Measurements from ENCODE around the gene ELP5.

Gene ELP5

DNA sequence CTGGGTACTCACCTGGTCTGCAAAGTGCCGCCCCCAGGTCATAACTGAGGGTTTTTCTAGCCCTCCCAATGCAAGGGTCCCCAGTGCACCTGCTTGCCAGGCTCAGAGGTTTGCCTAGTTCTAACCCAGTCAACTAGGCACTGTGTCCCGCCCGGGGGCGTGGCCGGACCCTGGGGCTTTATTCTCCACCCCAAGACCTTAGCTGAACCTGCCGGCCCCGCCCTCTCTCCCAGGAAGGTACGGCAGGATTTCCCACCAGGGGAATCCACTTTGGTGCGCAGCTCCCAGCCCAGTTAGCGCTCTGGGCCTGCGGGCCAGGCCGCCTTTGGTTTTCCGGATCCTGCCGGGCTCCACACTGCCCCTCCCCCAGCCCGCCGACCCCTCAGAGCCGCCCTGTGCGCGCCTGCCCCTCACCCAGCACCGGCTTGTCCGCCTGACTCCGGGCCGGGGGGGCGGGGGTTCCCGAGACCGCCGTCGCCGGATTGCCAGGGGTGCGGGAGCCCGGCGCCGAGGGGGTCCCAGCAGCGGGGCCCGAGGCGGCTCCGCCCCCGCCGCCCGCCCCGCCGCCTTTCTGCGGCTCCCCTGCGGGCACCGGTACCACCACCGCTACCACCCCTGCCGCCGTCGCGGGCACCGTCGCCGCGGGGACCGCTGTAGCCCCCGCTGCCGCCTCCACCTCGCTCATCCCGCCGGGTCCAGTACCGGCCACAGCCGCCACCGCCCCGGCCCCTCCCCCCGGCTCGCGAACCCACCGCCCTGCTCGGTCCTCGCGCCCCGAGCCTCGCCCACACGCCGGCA is 42.0 kb downstream of the ELP5 start:
- H3K27me3 Mint-ChIP-seq = peaks cover 17 to 23% of the 10 kb centered on the region in 2 donors

DNA sequence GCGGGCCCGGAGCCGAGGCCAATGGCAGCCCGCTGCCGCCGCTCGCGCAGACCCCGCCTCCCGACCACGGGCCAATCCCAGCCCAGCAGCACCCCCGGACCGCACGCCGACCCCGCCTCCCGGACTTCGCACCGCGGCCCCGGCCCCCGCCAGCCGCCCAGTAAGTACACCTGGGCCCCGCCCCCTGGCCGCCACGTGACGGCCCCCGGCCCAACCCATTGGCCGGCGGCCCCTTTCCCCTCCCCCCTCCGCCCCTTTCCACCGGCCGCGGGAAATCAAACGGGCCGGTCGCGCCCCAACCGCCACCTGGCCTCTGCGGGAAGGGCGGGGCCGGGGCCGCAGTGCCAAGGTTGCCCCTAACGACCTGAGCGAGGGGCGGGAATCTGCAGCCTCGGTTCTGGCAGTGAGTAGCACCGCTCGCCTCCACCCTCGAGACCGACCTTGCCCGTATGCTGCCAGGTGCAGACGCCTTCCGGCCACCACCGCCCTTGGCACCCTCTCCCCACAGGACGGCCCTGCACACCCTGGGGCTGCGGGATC is 42.7 kb downstream of the ELP5 start, which contains the start of gene YBX2:
Gene YBX2 (minus strand): TSS at position 26 of the 540 bp plus-strand sequence. CDS start 139 bp downstream, outside the sequence.
- DNase-seq = peak; percentile 48 to 67 (median 67)
- Mint-ChIP-seq H3K9me3 (no peaks in the 10 kb centered on the region), H3K36me3 (ENCODE audit: insufficient read depth) (peaks cover 10% of the 10 kb centered on the region), H3K27me3 (peaks cover 17 to 23% of the 10 kb centered on the region in 2 donors), H3K27ac (peak within 1 kb of the TSS; percentile 5 to 93), H3K4me1 (ENCODE audit: low read depth in 2 of 2) (peaks cover 15 to 19% of the 10 kb centered on the region in 2 donors), H3K4me3 (peak within 1 kb of the TSS; percentile 92 to 94)
- ATAC-seq (replicated peaks) = peak; percentile 79

More for the DNA sequence above, 42.0 kb downstream of the ELP5 start:
- H3K27ac Mint-ChIP-seq = peak overlapping the region in 1 of 2 donors; percentile 5
- ATAC-seq (replicated peaks) (peak; percentile 32), DNase-seq (no peak)
- H3K36me3 Mint-ChIP-seq (ENCODE audit: insufficient read depth) = peaks cover 10% of the 10 kb centered on the region
- peaks cover 15 to 19% of the 10 kb centered on the region in 2 donors for H3K4me1 Mint-ChIP-seq (ENCODE audit: low read depth in 2 of 2)
- no peaks in the 10 kb centered on the region for H3K9me3 Mint-ChIP-seq
- H3K4me3 Mint-ChIP-seq = peak overlapping the region; percentile 59 to 92

DNA sequence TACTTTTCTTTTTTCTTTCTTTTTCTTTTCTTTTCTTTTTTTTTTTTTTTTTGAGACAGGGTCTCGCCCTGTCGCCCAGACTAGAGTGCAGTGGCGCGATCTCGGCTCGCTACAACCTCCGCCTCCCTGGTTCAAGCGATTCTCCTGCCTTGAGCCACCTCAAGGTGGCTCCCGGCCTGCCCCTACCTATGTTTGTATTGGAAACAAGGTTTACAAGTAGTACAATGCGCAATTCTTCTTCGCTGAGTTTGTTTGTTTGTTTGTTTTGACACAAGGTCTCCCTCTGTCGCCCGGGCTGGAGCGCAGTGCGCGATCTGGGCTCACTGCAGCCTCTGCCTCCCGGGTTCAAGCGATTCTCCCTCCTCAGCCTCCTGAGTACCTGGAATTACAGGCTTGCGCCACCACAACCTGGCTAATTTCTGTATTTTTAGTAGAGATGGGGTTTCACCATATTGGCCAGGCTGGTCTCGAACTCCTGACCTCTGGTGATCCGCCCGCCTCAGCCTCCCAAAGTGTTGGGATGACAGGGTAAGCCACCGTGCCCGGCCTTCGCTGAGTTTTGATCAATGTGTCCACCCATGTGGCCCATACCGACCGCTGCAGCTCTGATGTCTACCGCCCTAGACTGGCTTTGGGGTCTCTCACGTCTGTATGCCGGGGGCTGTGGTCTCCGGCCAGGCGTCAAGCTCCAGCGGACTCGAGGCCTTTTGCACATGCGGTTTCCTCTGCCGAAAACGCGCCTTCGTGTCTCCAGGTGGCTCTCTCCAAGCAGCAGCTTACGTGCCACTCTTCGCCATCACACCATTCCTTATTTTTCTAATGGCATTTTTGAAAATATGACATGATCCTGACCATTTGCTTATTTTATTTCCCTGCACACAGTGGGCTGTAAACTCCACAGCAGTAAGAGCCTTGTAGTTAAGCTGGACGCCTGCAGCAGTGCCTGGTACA is 43.5 kb downstream of the ELP5 start:
- ATAC-seq (replicated peaks) (no peak), DNase-seq (no peak)
- Mint-ChIP-seq H3K9me3 (no peaks in the 10 kb centered on the region), H3K36me3 (ENCODE audit: insufficient read depth) (peaks cover 10% of the 10 kb centered on the region), H3K4me1 (ENCODE audit: low read depth in 2 of 2) (peaks cover 15 to 19% of the 10 kb centered on the region in 2 donors), H3K27ac (peak overlapping the region in 1 of 2 donors; percentile 93), H3K4me3 (peak overlapping the region; percentile 92 to 94), H3K27me3 (peaks cover 10 to 23% of the 10 kb centered on the region in 2 donors)

DNA sequence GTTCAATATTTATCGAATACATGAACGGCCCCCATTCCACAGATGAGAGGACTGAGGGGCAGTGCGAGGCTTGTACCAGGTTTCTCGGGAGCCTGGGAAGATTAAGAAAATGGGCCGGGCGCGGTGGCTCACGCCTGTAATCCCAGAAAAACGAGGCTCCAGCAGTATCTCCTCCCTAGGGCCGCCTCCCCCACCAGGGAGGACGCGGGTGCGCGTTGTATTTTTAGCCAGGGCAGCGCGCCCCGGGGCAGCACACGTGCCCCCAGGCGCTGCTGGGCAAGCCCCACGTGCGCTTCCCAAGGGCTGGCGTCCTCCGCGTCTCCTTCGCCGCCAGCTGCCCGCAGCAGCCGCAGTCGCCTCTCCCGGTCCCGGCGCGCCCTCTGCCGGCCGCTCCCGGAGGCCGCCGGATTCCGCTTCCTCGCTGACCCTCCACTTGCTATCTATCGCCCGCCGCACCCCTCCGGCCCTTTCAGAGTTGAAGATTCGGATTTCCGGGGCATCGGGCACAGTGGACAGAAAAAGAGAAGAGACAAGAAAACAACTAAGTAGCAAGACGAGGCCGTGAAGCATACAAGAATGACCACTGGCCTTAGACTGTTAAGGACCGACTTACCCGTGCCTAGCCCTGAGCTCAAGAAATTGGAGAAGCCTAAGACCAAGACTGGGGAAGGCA is 44.3 kb downstream of the ELP5 start:
- Mint-ChIP-seq H3K9me3 (no peaks in the 10 kb centered on the region), H3K27ac (no peak overlapping the region), H3K4me1 (ENCODE audit: low read depth in 2 of 2) (peaks cover 15 to 19% of the 10 kb centered on the region in 2 donors), H3K36me3 (ENCODE audit: insufficient read depth) (peaks cover 10% of the 10 kb centered on the region), H3K27me3 (peaks cover 8 to 23% of the 10 kb centered on the region in 2 donors), H3K4me3 (peak overlapping the region; percentile 43 to 92)
- DNase-seq = peak in 2 of 3 experiments; percentile 55 to 63
- ATAC-seq (replicated peaks) = peak; percentile 41

DNA sequence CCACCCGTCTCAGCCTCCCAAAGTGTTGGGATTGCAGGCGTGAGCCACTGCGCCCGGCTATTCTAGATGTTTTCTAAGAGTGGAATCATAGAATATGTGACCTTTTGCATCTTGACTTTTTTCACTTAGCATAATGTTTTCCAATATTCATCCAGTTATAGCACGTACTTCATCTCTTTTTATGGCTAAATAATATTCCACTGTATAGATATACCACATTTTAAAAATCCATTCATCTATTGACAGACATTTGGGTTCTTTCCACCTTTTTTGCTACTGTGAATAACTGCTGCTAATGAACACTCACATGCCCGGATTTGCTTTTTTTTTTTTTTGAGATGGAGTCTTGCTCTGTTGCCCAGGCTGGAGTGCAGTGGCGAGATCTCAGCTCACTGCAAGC is 52.2 kb downstream of the ELP5 start:
- H3K27ac Mint-ChIP-seq = no peak overlapping the region
- H3K4me3 Mint-ChIP-seq = no peak overlapping the region

DNA sequence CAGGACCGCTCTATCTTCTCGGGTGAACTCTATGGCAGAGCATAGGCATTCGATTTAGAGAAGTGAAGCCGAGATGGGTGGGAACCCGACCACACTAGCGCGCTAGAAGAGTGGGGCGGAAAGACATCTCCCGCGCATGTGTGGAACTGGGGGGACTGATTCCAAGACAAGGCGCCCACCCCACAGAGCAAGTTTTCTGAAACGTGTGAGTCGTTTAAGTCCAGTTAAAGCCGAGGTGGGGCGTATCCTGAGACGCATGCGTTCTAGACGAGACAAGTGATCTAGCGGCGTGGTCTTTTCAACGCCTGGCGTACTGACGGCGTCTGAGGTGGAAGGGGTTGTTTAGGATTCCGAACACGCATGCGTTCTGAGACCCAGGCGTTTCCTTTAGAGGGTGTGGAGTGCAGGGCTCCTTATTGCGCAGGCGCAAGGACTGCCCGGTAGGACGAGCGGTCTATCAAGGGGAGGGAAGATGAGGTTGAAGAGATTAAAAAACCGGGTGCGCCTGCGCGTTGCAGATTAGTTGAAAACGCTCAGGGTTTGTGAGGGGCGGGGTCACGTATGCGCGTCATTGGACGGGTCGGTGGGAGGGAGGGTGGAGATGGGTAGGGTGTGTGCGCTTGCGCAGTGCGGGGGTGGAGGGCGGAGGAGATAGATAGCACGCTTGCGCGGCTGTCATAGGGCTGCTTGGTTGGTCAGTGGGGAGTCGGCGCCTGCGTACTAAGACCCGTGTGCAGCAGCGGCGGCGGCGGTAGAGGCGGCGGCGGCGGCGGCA is 55.1 kb downstream of the ELP5 start, which contains the start of gene EIF5A:
Gene EIF5A (plus strand): TSS at position 718 of the 775 bp plus-strand sequence. CDS start 2,008 bp downstream, outside the sequence.
- Mint-ChIP-seq H3K27ac (peak within 1 kb of the TSS; percentile 92 to 99), H3K9me3 (no peaks in the 10 kb centered on the region), H3K27me3 (no peaks in the 10 kb centered on the region), H3K4me1 (ENCODE audit: low read depth in 2 of 2) (peaks cover 30 to 34% of the 10 kb centered on the region in 2 donors), H3K4me3 (peak within 1 kb of the TSS; percentile 82 to 90), H3K36me3 (ENCODE audit: insufficient read depth) (peaks cover 53% of the 10 kb centered on the region)
- DNase-seq (peak; percentile 99 to 100 (median 99)), ATAC-seq (replicated peaks) (peak; percentile 64)

More for the DNA sequence above, 52.2 kb downstream of the ELP5 start:
- Mint-ChIP-seq H3K27me3 (no peaks in the 10 kb centered on the region), H3K36me3 (ENCODE audit: insufficient read depth) (peaks cover 25% of the 10 kb centered on the region), H3K4me1 (ENCODE audit: low read depth in 2 of 2) (peaks cover 6 to 11% of the 10 kb centered on the region in 2 donors), H3K9me3 (no peaks in the 10 kb centered on the region)
- DNase-seq (no peak), ATAC-seq (replicated peaks) (no peak)

DNA sequence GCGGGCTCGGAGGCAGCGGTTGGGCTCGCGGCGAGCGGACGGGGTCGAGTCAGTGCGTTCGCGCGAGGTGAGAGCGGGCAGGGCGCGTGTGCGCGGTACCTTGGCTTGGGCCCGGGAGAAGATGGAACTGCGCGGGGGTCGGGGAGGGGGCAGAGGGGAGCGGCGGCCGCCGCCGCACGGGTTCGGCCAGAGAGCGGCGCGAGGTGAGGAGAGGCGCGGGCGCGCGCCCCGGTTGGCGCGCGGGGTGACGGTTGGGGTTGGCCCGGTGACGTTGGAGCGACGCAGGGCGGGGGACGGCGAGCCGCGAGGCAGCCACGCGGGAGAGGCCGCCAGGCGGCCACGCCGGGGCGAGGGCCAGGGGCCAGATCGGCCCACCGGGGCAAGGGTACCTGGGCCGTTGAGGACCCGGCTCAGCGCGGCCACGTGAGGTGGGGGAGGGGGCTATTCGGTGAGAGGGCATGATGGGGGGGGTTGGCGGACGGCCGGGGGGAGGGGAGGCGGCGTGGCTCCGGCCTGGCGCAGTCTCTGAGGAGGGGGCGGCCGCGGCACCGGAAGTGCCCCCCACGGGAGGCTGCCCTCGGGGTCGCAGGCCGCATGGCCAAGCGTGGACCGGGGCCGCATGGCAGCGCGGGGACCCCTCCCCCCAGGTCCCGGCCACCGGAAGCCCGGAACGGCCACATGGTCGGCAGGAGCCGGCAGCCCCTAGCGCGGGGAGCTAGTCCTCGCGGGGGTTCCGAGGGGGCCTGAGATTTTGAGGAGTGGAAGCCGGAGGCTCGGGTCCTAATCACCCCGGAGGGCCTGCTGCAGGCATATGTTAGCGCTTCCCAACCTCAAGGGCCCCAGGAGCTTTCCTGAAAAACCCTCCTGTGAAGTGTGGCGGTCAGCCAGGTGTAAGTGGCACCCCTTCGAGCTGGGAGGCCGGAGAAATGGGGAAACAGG is 55.9 kb downstream of the ELP5 start:
- peak overlapping the region; percentile 82 to 90 for H3K4me3 Mint-ChIP-seq
- H3K4me1 Mint-ChIP-seq (ENCODE audit: low read depth in 2 of 2) = peaks cover 38 to 41% of the 10 kb centered on the region in 2 donors
- ATAC-seq (replicated peaks) = peak; percentile 9
- H3K27me3 Mint-ChIP-seq = no peaks in the 10 kb centered on the region
- H3K27ac Mint-ChIP-seq = peak overlapping the region; percentile 92 to 99
- H3K36me3 Mint-ChIP-seq (ENCODE audit: insufficient read depth) = peaks cover 62% of the 10 kb centered on the region
- peak; percentile 36 to 57 (median 53) for DNase-seq
- H3K9me3 Mint-ChIP-seq = no peaks in the 10 kb centered on the region

DNA sequence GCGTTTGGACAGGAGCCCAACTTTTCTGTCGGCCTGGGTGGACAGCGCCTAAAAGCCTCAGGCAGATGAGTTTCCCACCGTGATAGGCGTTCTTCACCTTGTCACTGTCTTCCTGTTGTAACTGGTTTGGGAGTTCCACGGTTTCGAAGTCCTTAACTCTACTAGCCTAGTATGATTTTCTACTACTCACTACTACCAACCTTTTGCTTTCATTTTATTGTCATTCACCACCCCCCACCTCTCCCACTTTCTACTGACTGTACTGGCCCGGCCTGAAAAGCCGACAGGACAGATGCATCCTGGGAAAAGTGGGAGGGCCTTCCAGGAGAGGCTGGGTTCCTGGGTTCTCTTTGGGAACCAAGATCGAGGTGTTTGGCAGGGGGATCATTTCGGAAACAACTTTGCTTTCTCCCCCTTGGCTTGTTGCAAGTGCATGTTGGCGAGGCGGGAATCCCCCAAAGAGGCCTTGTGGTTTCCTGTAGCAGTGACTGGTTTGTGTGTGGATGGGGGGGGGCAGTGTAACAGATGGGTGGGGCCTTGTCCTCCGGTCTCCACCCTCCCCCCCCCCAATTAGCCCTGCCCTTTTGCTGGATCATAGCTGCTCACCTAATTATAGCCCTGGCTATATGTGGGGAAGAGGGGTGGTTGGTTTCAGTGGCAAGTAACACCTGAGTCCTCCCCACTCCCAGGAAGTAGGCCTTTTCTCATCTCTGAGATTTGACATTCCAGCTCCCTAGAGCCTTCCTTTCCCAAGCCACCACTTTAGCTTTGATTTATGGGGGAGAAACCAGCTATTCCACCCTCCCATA is 56.8 kb downstream of the ELP5 start:
- Mint-ChIP-seq H3K4me3 (peak overlapping the region; percentile 82 to 90), H3K9me3 (no peaks in the 10 kb centered on the region), H3K27ac (peak overlapping the region; percentile 92 to 99), H3K4me1 (ENCODE audit: low read depth in 2 of 2) (peaks cover 45 to 49% of the 10 kb centered on the region in 2 donors), H3K36me3 (ENCODE audit: insufficient read depth) (peaks cover 70% of the 10 kb centered on the region), H3K27me3 (no peaks in the 10 kb centered on the region)
- ATAC-seq (replicated peaks) (peak; percentile 40), DNase-seq (peak; percentile 82 to 85 (median 83))

All from effector memory CD8-positive, alpha-beta T cell (primary cell).